Duodenal mucosa (tissue), 2 donors: ENCODE data around the gene ANKRD44.
"Not testable (repeated sequence)": the region's sequence is repeated elsewhere in the genome, so short reads cannot be mapped to it uniquely, and the experiment has no call there.

Experiments
- H3K27ac ChIP-seq: one replicate; pipeline ENCODE4 v1.7.0; 2013; ENCODE audit warnings: low read depth, low read length
- H3K27me3 ChIP-seq, 2 donors: one replicate each; pipeline ENCODE4 v1.7.0; 2013; ENCODE audit warnings: low read length in 2 of 2, control low read depth in 1 of 2; ENCODE audit not compliant: insufficient read depth in 2 of 2, control insufficient read depth in 1 of 2
- H3K36me3 ChIP-seq, 2 donors: one replicate each; pipeline ENCODE4 v1.7.0; 2013; ENCODE audit warnings: low read length in 2 of 2, control low read depth in 1 of 2; ENCODE audit not compliant: insufficient read depth in 2 of 2, control insufficient read depth in 1 of 2
- H3K4me1 ChIP-seq, 2 donors: one replicate each; pipeline ENCODE4 v1.7.0; 2013; ENCODE audit warnings: low read length in 2 of 2, control low read depth in 1 of 2; ENCODE audit not compliant: insufficient read depth in 2 of 2, control insufficient read depth in 1 of 2
- H3K4me3 ChIP-seq, 2 donors: one replicate each; pipeline ENCODE4 v1.7.0; 2013; ENCODE audit warnings: low read length in 2 of 2, low read depth in 1 of 2
- H3K9ac ChIP-seq, 2 donors: one replicate each; pipeline ENCODE4 v1.7.0; 2013; ENCODE audit warnings: low read length in 2 of 2, low read depth in 1 of 2
- H3K9me3 ChIP-seq, 2 donors: one replicate each; pipeline ENCODE4 v1.7.0; 2013; ENCODE audit warnings: low read length in 2 of 2, control low read depth in 1 of 2; ENCODE audit not compliant: control insufficient read depth in 1 of 2

ANKRD44 gene

GRCh38 chr2:197241596-197241995 is 69.0 kb downstream of the ANKRD44 start:
- peaks cover 11 to 34% of the 10 kb centered on the region in 2 donors for H3K4me1 ChIP-seq

GRCh38 chr2:197241153-197241552 is 69.4 kb downstream of the ANKRD44 start:
- Histone ChIP-seq H3K4me3 (no peak overlapping the region), H3K36me3 (no peaks in the 10 kb centered on the region), H3K9ac (no peak overlapping the region), H3K27me3 (no peaks in the 10 kb centered on the region), H3K27ac (no peak overlapping the region), H3K4me1 (peaks cover 11 to 34% of the 10 kb centered on the region in 2 donors), H3K9me3 (no peaks in the 10 kb centered on the region)

More at GRCh38 chr2:197241596-197241995, 69.0 kb downstream of the ANKRD44 start:
- no peaks in the 10 kb centered on the region for H3K9me3 ChIP-seq
- no peaks in the 10 kb centered on the region for H3K27me3 ChIP-seq
- H3K9ac ChIP-seq: no peak overlapping the region
- H3K27ac ChIP-seq: no peak overlapping the region
- H3K4me3 ChIP-seq: no peak overlapping the region
- no peaks in the 10 kb centered on the region for H3K36me3 ChIP-seq

- Histone ChIP-seq H3K9me3 (no peaks in the 10 kb centered on the region), H3K36me3 (no peaks in the 10 kb centered on the region), H3K4me3 (no peak overlapping the region), H3K4me1 (peaks cover 11 to 38% of the 10 kb centered on the region in 2 donors), H3K27ac (peak overlapping the region; percentile 32), H3K9ac (no peak overlapping the region), H3K27me3 (no peaks in the 10 kb centered on the region)
Observed at GRCh38 chr2:197240421-197241041, 70.0 kb downstream of the ANKRD44 start.

GRCh38 chr2:197240018-197240417 is 70.6 kb downstream of the ANKRD44 start:
- not testable (repeated sequence) for H3K9ac ChIP-seq, H3K27ac ChIP-seq, H3K9me3 ChIP-seq, H3K4me3 ChIP-seq, H3K36me3 ChIP-seq, H3K27me3 ChIP-seq
- H3K4me1 ChIP-seq: peaks cover 11 to 39% of the 10 kb centered on the region in 2 donors

- H3K4me1 ChIP-seq: peaks cover 11 to 41% of the 10 kb centered on the region in 2 donors
- no peaks in the 10 kb centered on the region for H3K9me3 ChIP-seq
- H3K4me3 ChIP-seq: peak overlapping the region; percentile 7 to 12
- peak overlapping the region; percentile 20 for H3K27ac ChIP-seq
- H3K27me3 ChIP-seq: no peaks in the 10 kb centered on the region
- H3K9ac ChIP-seq: no peak overlapping the region
- no peaks in the 10 kb centered on the region for H3K36me3 ChIP-seq
Observed at GRCh38 chr2:197239434-197239833, 71.1 kb downstream of the ANKRD44 start.

- H3K4me1 ChIP-seq: peaks cover 11 to 43% of the 10 kb centered on the region in 2 donors
Observed at GRCh38 chr2:197238043-197238365, 72.6 kb downstream of the ANKRD44 start.

GRCh38 chr2:197237291-197238042 is 73.1 kb downstream of the ANKRD44 start:
- Histone ChIP-seq H3K27me3 (no peaks in the 10 kb centered on the region), H3K4me1 (peaks cover 11 to 38% of the 10 kb centered on the region in 2 donors), H3K9ac (peak overlapping the region in 1 of 2 donors; percentile 10), H3K4me3 (no peak overlapping the region), H3K27ac (no peak overlapping the region), H3K9me3 (no peaks in the 10 kb centered on the region), H3K36me3 (no peaks in the 10 kb centered on the region)

More at GRCh38 chr2:197238043-197238365, 72.6 kb downstream of the ANKRD44 start:
- Histone ChIP-seq H3K4me3 (no peak overlapping the region), H3K9me3 (no peaks in the 10 kb centered on the region), H3K27ac (no peak overlapping the region), H3K36me3 (no peaks in the 10 kb centered on the region), H3K9ac (no peak overlapping the region), H3K27me3 (no peaks in the 10 kb centered on the region)

- Histone ChIP-seq H3K27ac (no peak overlapping the region), H3K9ac (no peak overlapping the region)
Observed at GRCh38 chr2:197236816-197237215, 73.8 kb downstream of the ANKRD44 start.

GRCh38 chr2:197236159-197236558 is 74.4 kb downstream of the ANKRD44 start:
- Histone ChIP-seq H3K36me3 (no peaks in the 10 kb centered on the region), H3K4me1 (peaks cover 11 to 36% of the 10 kb centered on the region in 2 donors), H3K27ac (no peak overlapping the region), H3K9ac (no peak overlapping the region), H3K9me3 (no peaks in the 10 kb centered on the region), H3K4me3 (no peak overlapping the region), H3K27me3 (no peaks in the 10 kb centered on the region)

More at GRCh38 chr2:197236816-197237215, 73.8 kb downstream of the ANKRD44 start:
- H3K4me3 ChIP-seq: no peak overlapping the region
- H3K27me3 ChIP-seq: no peaks in the 10 kb centered on the region
- peaks cover 11 to 37% of the 10 kb centered on the region in 2 donors for H3K4me1 ChIP-seq
- no peaks in the 10 kb centered on the region for H3K36me3 ChIP-seq
- H3K9me3 ChIP-seq: no peaks in the 10 kb centered on the region

GRCh38 chr2:197235711-197236110 is 74.9 kb downstream of the ANKRD44 start:
- Histone ChIP-seq H3K4me1 (peaks cover 11 to 31% of the 10 kb centered on the region in 2 donors), H3K4me3 (no peak overlapping the region), H3K9me3 (no peaks in the 10 kb centered on the region), H3K36me3 (no peaks in the 10 kb centered on the region), H3K27me3 (no peaks in the 10 kb centered on the region), H3K27ac (no peak overlapping the region), H3K9ac (no peak overlapping the region)
